Measurements from ENCODE around the gene MINK1. TPM values are rescaled to one million over a fixed set of nuclear protein-coding genes. Genes with fewer than 3 reads are reported as not detected.

Gene MINK1
- total RNA-seq, 1 donor from 2014 or later: 63.2 TPM

GRCh38 chr17:4796552-4796920, 36.6 kb upstream of the MINK1 start:
- no peak for TF ChIP-seq EZH2 (IDR thresholded peaks at IDR 0.05; ENCODE audit: insufficient read depth, low read length)
- Histone ChIP-seq H2AFZ (ENCODE audit: low read depth, low read length) (peak overlapping the region; percentile 72), H3K27ac (ENCODE audit: low read depth, low read length) (peak overlapping the region; percentile 88)

GRCh38 chr17:4800462-4801196, 32.5 kb upstream of the MINK1 start:
- DNase-seq (ENCODE audit: low read depth) (no peak), FAIRE-seq (no peak)
- Histone ChIP-seq H3K4me2 (ENCODE audit: low read length) (no peak overlapping the region), H3K9ac (ENCODE audit: low read length) (no peak overlapping the region), H3K79me2 (ENCODE audit: insufficient read depth, low read length) (peaks cover 23% of the 10 kb centered on the region), H3K4me3 (ENCODE audit: insufficient read depth, low read depth, low read length) (no peak overlapping the region), H3K27me3 (ENCODE audit: insufficient read depth, low read length) (no peaks in the 10 kb centered on the region), H3K27ac (ENCODE audit: low read depth, low read length) (no peak overlapping the region), H4K20me1 (ENCODE audit: insufficient read depth, low read length) (peaks cover 7% of the 10 kb centered on the region), H3K9me3 (ENCODE audit: insufficient read depth, low read depth, low read length) (no peaks in the 10 kb centered on the region), H3K36me3 (ENCODE audit: insufficient read depth, low read length) (peaks cover 18% of the 10 kb centered on the region), H2AFZ (ENCODE audit: low read depth, low read length) (no peak overlapping the region), H3K4me1 (ENCODE audit: insufficient read depth, low read length) (peaks cover 4% of the 10 kb centered on the region)
- Mint-ChIP-seq H3K9me3 (ENCODE audit: unreplicated experiment) (no peaks in the 10 kb centered on the region), H3K4me1 (ENCODE audit: low read depth, unreplicated experiment) (peaks cover 3% of the 10 kb centered on the region), H3K27me3 (ENCODE audit: low read depth, unreplicated experiment) (no peaks in the 10 kb centered on the region), H3K27ac (ENCODE audit: unreplicated experiment) (no peak overlapping the region), H3K4me3 (ENCODE audit: unreplicated experiment) (peak overlapping the region; percentile 43), H3K36me3 (ENCODE audit: low read depth, unreplicated experiment) (peaks cover 7% of the 10 kb centered on the region)
- TF ChIP-seq CTCF (IDR thresholded peaks at IDR 0.05; ENCODE audit: insufficient read depth, low read depth, low read length) (no peak), EZH2 (IDR thresholded peaks at IDR 0.05; ENCODE audit: insufficient read depth, low read length) (no peak)

More at GRCh38 chr17:4796552-4796920, 36.6 kb upstream of the MINK1 start:
- peak overlapping the region; percentile 96 for H3K4me3 ChIP-seq (ENCODE audit: insufficient read depth, low read depth, low read length)
- H3K36me3 ChIP-seq (ENCODE audit: insufficient read depth, low read length): peaks cover 18% of the 10 kb centered on the region
- peaks cover 23% of the 10 kb centered on the region for H3K79me2 ChIP-seq (ENCODE audit: insufficient read depth, low read length)
- H3K9ac ChIP-seq (ENCODE audit: low read length): peak overlapping the region; percentile 97
- FAIRE-seq: peak; percentile 72
- H3K27me3 Mint-ChIP-seq (ENCODE audit: low read depth, unreplicated experiment): peaks cover 5% of the 10 kb centered on the region
- peaks cover 2% of the 10 kb centered on the region for H3K27me3 ChIP-seq (ENCODE audit: insufficient read depth, low read length)
- peaks cover 4% of the 10 kb centered on the region for H3K36me3 Mint-ChIP-seq (ENCODE audit: low read depth, unreplicated experiment)
- peak overlapping the region; percentile 98 for H3K27ac Mint-ChIP-seq (ENCODE audit: unreplicated experiment)
- peaks cover 2% of the 10 kb centered on the region for H3K9me3 Mint-ChIP-seq (ENCODE audit: unreplicated experiment)
- peaks cover 4% of the 10 kb centered on the region for H3K4me1 ChIP-seq (ENCODE audit: insufficient read depth, low read length)
- no peaks in the 10 kb centered on the region for H3K9me3 ChIP-seq (ENCODE audit: insufficient read depth, low read depth, low read length)
- DNase-seq (ENCODE audit: low read depth): no peak
- peak overlapping the region; percentile 89 for H3K4me2 ChIP-seq (ENCODE audit: low read length)
- peak overlapping the region; percentile 96 for H3K4me3 Mint-ChIP-seq (ENCODE audit: unreplicated experiment)
- peaks cover 7% of the 10 kb centered on the region for H4K20me1 ChIP-seq (ENCODE audit: insufficient read depth, low read length)
- peaks cover 3% of the 10 kb centered on the region for H3K4me1 Mint-ChIP-seq (ENCODE audit: low read depth, unreplicated experiment)

GRCh38 chr17:4802228-4802627, 30.9 kb upstream of the MINK1 start, which contains the start of gene C17orf114:
Gene C17orf114 (minus strand): TSS chr17:4802328.
- peaks cover 16% of the 10 kb centered on the region for H3K36me3 ChIP-seq (ENCODE audit: insufficient read depth, low read length)
- Mint-ChIP-seq H3K4me1 (ENCODE audit: low read depth, unreplicated experiment) (peaks cover 3% of the 10 kb centered on the region), H3K36me3 (ENCODE audit: low read depth, unreplicated experiment) (peaks cover 5% of the 10 kb centered on the region), H3K9me3 (ENCODE audit: unreplicated experiment) (peaks cover 3% of the 10 kb centered on the region), H3K27me3 (ENCODE audit: low read depth, unreplicated experiment) (no peaks in the 10 kb centered on the region), H3K4me3 (ENCODE audit: unreplicated experiment) (no peak within 1 kb of the TSS), H3K27ac (ENCODE audit: unreplicated experiment) (no peak within 1 kb of the TSS)
- TF ChIP-seq EZH2 (IDR thresholded peaks at IDR 0.05; ENCODE audit: insufficient read depth, low read length): no peak
- TF ChIP-seq CTCF (IDR thresholded peaks at IDR 0.05; ENCODE audit: insufficient read depth, low read depth, low read length): no peak
- no peak within 1 kb of the TSS for H3K4me2 ChIP-seq (ENCODE audit: low read length)
- no peak for FAIRE-seq
- H3K27me3 ChIP-seq (ENCODE audit: insufficient read depth, low read length): no peaks in the 10 kb centered on the region
- H3K79me2 ChIP-seq (ENCODE audit: insufficient read depth, low read length): peaks cover 14% of the 10 kb centered on the region
- no peak for DNase-seq (ENCODE audit: low read depth)
- H3K9ac ChIP-seq (ENCODE audit: low read length): no peak within 1 kb of the TSS
- H3K27ac ChIP-seq (ENCODE audit: low read depth, low read length): no peak within 1 kb of the TSS
- peaks cover 4% of the 10 kb centered on the region for H4K20me1 ChIP-seq (ENCODE audit: insufficient read depth, low read length)
- peaks cover 3% of the 10 kb centered on the region for H3K4me1 ChIP-seq (ENCODE audit: insufficient read depth, low read length)
- no peak within 1 kb of the TSS for H2AFZ ChIP-seq (ENCODE audit: low read depth, low read length)
- no peak within 1 kb of the TSS for H3K4me3 ChIP-seq (ENCODE audit: insufficient read depth, low read depth, low read length)
- H3K9me3 ChIP-seq (ENCODE audit: insufficient read depth, low read depth, low read length): no peaks in the 10 kb centered on the region
